Right atrium auricular region (tissue), 2 donors: ENCODE measurements around the gene CD93. TPM values are rescaled to one million over a fixed set of nuclear protein-coding genes. Genes with fewer than 3 reads are reported as not detected.

ENCODE experiments used
- DNase-seq: peaks from one replicate; pipeline ENCODE4 v3.0.0-alpha.2; 2019; ENCODE audit warnings: low spot score
- H3K27ac ChIP-seq, 2 donors: fragments of 200-600 bp; sonication (generic); 1 replicate in 1 of 2; 2 replicates in 1 of 2; pipeline ENCODE4 v1.5.1; 2016 to 2019
- H3K27me3 ChIP-seq, 2 donors: fragments of 200-600 bp; sonication (generic); one replicate each; pipeline versions ENCODE4 v1.5.1 to v1.6.0; 2017 to 2019
- H3K36me3 ChIP-seq: fragments of 200-600 bp; sonication (generic); one replicate; pipeline ENCODE4 v1.5.1; 2016
- H3K4me1 ChIP-seq, 2 donors: fragments of 200-600 bp; sonication (generic); one replicate each; pipeline versions ENCODE4 v1.5.1 to v1.6.0; 2017 to 2019
- H3K4me3 ChIP-seq, 2 donors: fragments of 200-600 bp; sonication (generic); 1 replicate in 1 of 2; 2 replicates in 1 of 2; pipeline ENCODE4 v1.5.1; 2017 to 2019; ENCODE audit warnings: mild to moderate bottlenecking in 1 of 2, moderate library complexity in 1 of 2
- H3K9me3 ChIP-seq, 2 donors: fragments of 200-600 bp; sonication (generic); one replicate each; pipeline ENCODE4 v1.5.1; 2019
- CTCF ChIP-seq, 2 donors: fragments of 200-600 bp; sonication (generic); IDR thresholded peaks; one replicate each; pipeline ENCODE4 v1.5.1; 2019; ENCODE audit warnings: antibody characterized with exemption in 2 of 2
- total RNA-seq, 2 donors: library from RNA; depleted of rRNA; stranded (reverse); fragments of >200 nt; gene quantifications; one replicate each; pipeline ENCODE4 v1.1.0, GENCODE V29; 2016

CD93 gene
- total RNA-seq, 2 donors from 2014 or later = 35.7 to 51.6 TPM

GRCh38 chr20:23130622-23131140 lies 44.6 kb upstream of the CD93 start:
- Histone ChIP-seq H3K4me1 (peaks cover 0 to 59% of the 10 kb centered on the region in 2 donors), H3K9me3 (no peaks in the 10 kb centered on the region), H3K4me3 (no peak overlapping the region), H3K36me3 (no peaks in the 10 kb centered on the region), H3K27me3 (no peaks in the 10 kb centered on the region), H3K27ac (peak overlapping the region in 1 of 2 donors; percentile 22)
- peak; percentile 76 for DNase-seq
- no peak for TF ChIP-seq CTCF (IDR thresholded peaks at IDR 0.05)

DNA sequence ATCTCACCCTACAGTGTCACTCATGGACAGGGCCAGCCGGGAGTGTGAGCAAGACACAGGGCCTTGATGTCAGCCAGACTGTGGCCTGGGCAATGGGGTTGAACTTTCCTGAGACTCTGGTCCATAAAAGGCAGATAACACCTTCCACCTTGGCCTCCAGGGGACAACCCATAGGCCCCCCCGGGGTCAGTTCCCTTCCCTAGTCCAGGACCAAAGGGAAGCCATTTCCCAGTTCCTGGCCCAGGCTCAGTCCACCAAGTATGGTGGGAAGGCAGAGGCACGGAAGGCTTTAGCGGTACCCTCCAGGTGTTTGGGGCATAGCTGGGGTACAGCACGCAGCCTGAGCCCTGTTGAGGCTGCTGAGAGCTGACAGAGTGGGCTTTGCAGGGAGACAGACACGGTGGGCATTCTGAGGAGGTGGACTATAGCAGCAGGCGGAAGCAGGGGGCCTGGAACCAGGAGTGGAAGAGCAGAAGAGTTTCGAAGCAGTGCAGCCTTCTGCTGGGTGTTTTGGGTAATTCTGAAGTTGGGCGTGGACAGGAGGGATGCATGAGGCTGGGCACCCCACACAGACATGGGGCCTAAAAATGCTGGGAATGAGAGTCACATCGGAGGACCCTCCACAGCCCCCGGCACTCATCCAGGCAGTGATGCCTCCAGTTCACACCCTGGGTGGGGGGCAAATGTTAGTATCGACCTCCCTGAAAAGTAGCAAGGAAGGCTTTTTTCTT lies 43.9 kb upstream of the CD93 start:
- Histone ChIP-seq H3K9me3 (no peaks in the 10 kb centered on the region), H3K4me3 (no peak overlapping the region), H3K27ac (peak overlapping the region; percentile 12 to 15), H3K27me3 (no peaks in the 10 kb centered on the region), H3K36me3 (no peaks in the 10 kb centered on the region), H3K4me1 (peaks cover 0 to 65% of the 10 kb centered on the region in 2 donors)
- DNase-seq = no peak
- TF ChIP-seq CTCF (IDR thresholded peaks at IDR 0.05) = no peak

GRCh38 chr20:23129266-23129665 lies 43.1 kb upstream of the CD93 start:
- no peak for TF ChIP-seq CTCF (IDR thresholded peaks at IDR 0.05)
- Histone ChIP-seq H3K4me1 (peaks cover 0 to 68% of the 10 kb centered on the region in 2 donors), H3K4me3 (no peak overlapping the region), H3K36me3 (no peaks in the 10 kb centered on the region), H3K27me3 (no peaks in the 10 kb centered on the region), H3K9me3 (no peaks in the 10 kb centered on the region), H3K27ac (no peak overlapping the region)
- no peak for DNase-seq

- H3K36me3 ChIP-seq = no peaks in the 10 kb centered on the region
- no peak for DNase-seq
- no peak overlapping the region for H3K4me3 ChIP-seq
- H3K9me3 ChIP-seq = no peaks in the 10 kb centered on the region
- no peak overlapping the region for H3K27ac ChIP-seq
- peaks cover 0 to 65% of the 10 kb centered on the region in 2 donors for H3K4me1 ChIP-seq
- no peak for TF ChIP-seq CTCF (IDR thresholded peaks at IDR 0.05)
- H3K27me3 ChIP-seq = no peaks in the 10 kb centered on the region
These were observed 42.5 kb upstream of the CD93 start for GRCh38 chr20:23128461-23129125.

GRCh38 chr20:23127506-23128279 lies 41.6 kb upstream of the CD93 start:
- H3K4me3 ChIP-seq = no peak overlapping the region
- H3K4me1 ChIP-seq = peaks cover 0 to 56% of the 10 kb centered on the region in 2 donors
- no peak for DNase-seq
- no peaks in the 10 kb centered on the region for H3K36me3 ChIP-seq
- H3K27me3 ChIP-seq = no peaks in the 10 kb centered on the region
- TF ChIP-seq CTCF (IDR thresholded peaks at IDR 0.05) = no peak
- no peaks in the 10 kb centered on the region for H3K9me3 ChIP-seq
- H3K27ac ChIP-seq = no peak overlapping the region
